ENCODE measurements around the gene NRARP. TPM values are rescaled to one million over a fixed set of nuclear protein-coding genes. Genes with fewer than 3 reads are reported as not detected.

Gene NRARP
- total RNA-seq, 1 donor from 2014 or later, result 170 TPM

DNA sequence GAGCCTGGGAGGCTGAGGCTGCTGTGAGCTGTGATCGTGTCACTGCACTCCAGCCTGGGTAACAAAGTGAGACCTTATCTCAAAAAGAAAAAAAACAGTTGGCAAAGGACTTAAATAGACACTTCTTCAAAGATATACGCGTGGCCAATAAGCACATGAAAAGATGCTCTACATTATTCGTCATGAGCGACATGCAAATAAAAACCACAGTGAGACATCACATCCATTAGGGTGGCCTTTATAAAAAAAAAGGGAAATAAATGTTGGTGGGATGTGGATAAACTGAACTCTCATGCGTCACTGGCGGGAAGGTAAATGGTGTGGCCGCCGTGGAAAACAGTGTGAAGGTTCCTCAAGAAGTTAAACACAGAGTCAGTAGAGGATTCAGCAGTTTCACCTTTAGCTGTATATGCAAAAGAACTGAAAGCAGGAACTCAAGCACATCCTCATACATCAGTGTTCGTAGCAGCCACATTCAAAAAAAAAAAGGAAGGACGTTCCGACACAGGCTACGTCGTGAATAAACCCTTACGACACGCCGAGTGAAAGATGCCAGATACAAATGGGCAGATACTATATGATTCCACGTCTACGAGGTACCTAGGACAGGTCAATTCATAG, 24.5 kb upstream of the NRARP start:
- Mint-ChIP-seq H3K27ac (ENCODE audit: unreplicated experiment) (peak overlapping the region; percentile 24), H3K4me3 (ENCODE audit: unreplicated experiment) (no peak overlapping the region), H3K36me3 (ENCODE audit: low read depth, unreplicated experiment) (peaks cover 14% of the 10 kb centered on the region), H3K9me3 (ENCODE audit: unreplicated experiment) (peaks cover 5% of the 10 kb centered on the region), H3K4me1 (ENCODE audit: unreplicated experiment) (peaks cover 15% of the 10 kb centered on the region), H3K27me3 (ENCODE audit: unreplicated experiment) (peaks cover 9% of the 10 kb centered on the region)
- no peak for DNase-seq (ENCODE audit: low spot score)
- TF ChIP-seq, protein P1, sequence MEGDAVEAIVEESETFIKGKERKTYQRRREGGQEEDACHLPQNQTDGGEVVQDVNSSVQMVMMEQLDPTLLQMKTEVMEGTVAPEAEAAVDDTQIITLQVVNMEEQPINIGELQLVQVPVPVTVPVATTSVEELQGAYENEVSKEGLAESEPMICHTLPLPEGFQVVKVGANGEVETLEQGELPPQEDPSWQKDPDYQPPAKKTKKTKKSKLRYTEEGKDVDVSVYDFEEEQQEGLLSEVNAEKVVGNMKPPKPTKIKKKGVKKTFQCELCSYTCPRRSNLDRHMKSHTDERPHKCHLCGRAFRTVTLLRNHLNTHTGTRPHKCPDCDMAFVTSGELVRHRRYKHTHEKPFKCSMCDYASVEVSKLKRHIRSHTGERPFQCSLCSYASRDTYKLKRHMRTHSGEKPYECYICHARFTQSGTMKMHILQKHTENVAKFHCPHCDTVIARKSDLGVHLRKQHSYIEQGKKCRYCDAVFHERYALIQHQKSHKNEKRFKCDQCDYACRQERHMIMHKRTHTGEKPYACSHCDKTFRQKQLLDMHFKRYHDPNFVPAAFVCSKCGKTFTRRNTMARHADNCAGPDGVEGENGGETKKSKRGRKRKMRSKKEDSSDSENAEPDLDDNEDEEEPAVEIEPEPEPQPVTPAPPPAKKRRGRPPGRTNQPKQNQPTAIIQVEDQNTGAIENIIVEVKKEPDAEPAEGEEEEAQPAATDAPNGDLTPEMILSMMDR (IDR thresholded peaks at IDR 0.05; ENCODE audit: unreplicated experiment), result no peak

- peaks cover 5% of the 10 kb centered on the region for H3K9me3 Mint-ChIP-seq (ENCODE audit: unreplicated experiment)
- peaks cover 15% of the 10 kb centered on the region for H3K4me1 Mint-ChIP-seq (ENCODE audit: unreplicated experiment)
These were observed 23.7 kb upstream of the NRARP start for GRCh38 chr9:137325799-137326198.

DNA sequence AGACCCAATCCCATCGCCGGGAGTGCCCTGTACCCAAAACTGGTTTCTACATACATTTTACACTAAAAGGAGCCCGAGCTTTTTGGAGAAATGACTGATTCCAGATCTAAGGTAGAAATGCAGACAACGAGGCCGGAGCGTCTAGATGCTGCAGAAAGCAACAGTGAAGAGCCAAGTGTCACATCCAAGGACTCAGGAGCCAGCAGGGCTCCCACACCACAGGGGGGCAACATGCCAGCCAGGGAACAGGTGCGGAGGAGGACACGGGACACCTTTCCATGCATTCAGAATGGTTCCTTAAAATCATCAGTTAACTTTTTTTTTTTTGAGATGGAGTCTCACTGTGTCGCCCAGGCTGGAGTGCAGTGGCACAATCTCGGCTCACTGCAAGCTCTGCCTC, 23.1 kb upstream of the NRARP start:
- Mint-ChIP-seq H3K4me1 (ENCODE audit: unreplicated experiment) (peaks cover 13% of the 10 kb centered on the region), H3K36me3 (ENCODE audit: low read depth, unreplicated experiment) (peaks cover 7% of the 10 kb centered on the region), H3K4me3 (ENCODE audit: unreplicated experiment) (no peak overlapping the region), H3K9me3 (ENCODE audit: unreplicated experiment) (peaks cover 5% of the 10 kb centered on the region), H3K27ac (ENCODE audit: unreplicated experiment) (no peak overlapping the region), H3K27me3 (ENCODE audit: unreplicated experiment) (peaks cover 6% of the 10 kb centered on the region)
- no peak for DNase-seq (ENCODE audit: low spot score)
- TF ChIP-seq, protein P1 (IDR thresholded peaks at IDR 0.05; ENCODE audit: unreplicated experiment), result no peak

More at GRCh38 chr9:137325799-137326198, 23.7 kb upstream of the NRARP start:
- TF ChIP-seq, protein P1 (IDR thresholded peaks at IDR 0.05; ENCODE audit: unreplicated experiment), result no peak
- H3K4me3 Mint-ChIP-seq (ENCODE audit: unreplicated experiment), result no peak overlapping the region
- no peak overlapping the region for H3K27ac Mint-ChIP-seq (ENCODE audit: unreplicated experiment)
- peaks cover 13% of the 10 kb centered on the region for H3K36me3 Mint-ChIP-seq (ENCODE audit: low read depth, unreplicated experiment)
- H3K27me3 Mint-ChIP-seq (ENCODE audit: unreplicated experiment), result peaks cover 9% of the 10 kb centered on the region
- DNase-seq (ENCODE audit: low spot score), result no peak

- no peak overlapping the region for H3K27ac Mint-ChIP-seq (ENCODE audit: unreplicated experiment)
- no peak overlapping the region for H3K4me3 Mint-ChIP-seq (ENCODE audit: unreplicated experiment)
- peaks cover 5% of the 10 kb centered on the region for H3K9me3 Mint-ChIP-seq (ENCODE audit: unreplicated experiment)
- peaks cover 6% of the 10 kb centered on the region for H3K27me3 Mint-ChIP-seq (ENCODE audit: unreplicated experiment)
- no peak for DNase-seq (ENCODE audit: low spot score)
- H3K4me1 Mint-ChIP-seq (ENCODE audit: unreplicated experiment), result peaks cover 15% of the 10 kb centered on the region
- H3K36me3 Mint-ChIP-seq (ENCODE audit: low read depth, unreplicated experiment), result peaks cover 4% of the 10 kb centered on the region
- TF ChIP-seq, protein P1 (IDR thresholded peaks at IDR 0.05; ENCODE audit: unreplicated experiment), result no peak
These were observed 21.7 kb upstream of the NRARP start for GRCh38 chr9:137323531-137324331.
